ENCODE measurements around the gene MGAT1. TPM values are rescaled to one million over a fixed set of nuclear protein-coding genes. Genes with fewer than 3 reads are reported as not detected.

The MGAT1 gene
- total RNA-seq, 3 donors from 2014 or later: 89.8 to 117 (median 104) TPM

DNA sequence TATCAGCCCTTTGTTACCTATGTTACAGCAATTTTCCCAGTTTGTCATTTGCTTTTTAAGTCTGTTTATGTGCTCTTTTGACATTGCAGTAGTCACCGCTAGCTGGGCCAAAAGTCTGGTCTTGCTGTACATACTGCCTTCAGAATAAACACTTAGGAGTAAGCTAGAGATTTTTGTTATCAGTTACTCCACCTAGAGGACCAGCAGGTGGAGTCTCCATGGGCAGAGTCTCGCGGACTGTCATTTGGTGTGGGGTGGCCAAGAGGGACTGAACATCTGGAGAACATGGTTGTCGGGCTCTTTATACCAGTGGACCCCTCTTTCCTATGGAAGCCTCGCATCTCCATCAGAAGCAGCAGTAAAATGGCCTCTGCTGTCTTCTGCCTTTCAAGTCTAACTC lies 10.8 kb upstream of the MGAT1 start:
- TF ChIP-seq, protein P1, sequence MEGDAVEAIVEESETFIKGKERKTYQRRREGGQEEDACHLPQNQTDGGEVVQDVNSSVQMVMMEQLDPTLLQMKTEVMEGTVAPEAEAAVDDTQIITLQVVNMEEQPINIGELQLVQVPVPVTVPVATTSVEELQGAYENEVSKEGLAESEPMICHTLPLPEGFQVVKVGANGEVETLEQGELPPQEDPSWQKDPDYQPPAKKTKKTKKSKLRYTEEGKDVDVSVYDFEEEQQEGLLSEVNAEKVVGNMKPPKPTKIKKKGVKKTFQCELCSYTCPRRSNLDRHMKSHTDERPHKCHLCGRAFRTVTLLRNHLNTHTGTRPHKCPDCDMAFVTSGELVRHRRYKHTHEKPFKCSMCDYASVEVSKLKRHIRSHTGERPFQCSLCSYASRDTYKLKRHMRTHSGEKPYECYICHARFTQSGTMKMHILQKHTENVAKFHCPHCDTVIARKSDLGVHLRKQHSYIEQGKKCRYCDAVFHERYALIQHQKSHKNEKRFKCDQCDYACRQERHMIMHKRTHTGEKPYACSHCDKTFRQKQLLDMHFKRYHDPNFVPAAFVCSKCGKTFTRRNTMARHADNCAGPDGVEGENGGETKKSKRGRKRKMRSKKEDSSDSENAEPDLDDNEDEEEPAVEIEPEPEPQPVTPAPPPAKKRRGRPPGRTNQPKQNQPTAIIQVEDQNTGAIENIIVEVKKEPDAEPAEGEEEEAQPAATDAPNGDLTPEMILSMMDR (IDR thresholded peaks at IDR 0.05): no peak
- Histone ChIP-seq H3K4me1 (ENCODE audit: low read depth) (peaks cover 24% of the 10 kb centered on the region), H3K9me3 (no peaks in the 10 kb centered on the region), H3K4me3 (no peak overlapping the region), H3K36me3 (ENCODE audit: low read depth) (no peaks in the 10 kb centered on the region)
- intact Hi-C loops (cut with DNase I, micrococcal nuclease): no loop called here
- peak in 1 of 3 donors; percentile 24 for DNase-seq
- ATAC-seq: no peak

DNA sequence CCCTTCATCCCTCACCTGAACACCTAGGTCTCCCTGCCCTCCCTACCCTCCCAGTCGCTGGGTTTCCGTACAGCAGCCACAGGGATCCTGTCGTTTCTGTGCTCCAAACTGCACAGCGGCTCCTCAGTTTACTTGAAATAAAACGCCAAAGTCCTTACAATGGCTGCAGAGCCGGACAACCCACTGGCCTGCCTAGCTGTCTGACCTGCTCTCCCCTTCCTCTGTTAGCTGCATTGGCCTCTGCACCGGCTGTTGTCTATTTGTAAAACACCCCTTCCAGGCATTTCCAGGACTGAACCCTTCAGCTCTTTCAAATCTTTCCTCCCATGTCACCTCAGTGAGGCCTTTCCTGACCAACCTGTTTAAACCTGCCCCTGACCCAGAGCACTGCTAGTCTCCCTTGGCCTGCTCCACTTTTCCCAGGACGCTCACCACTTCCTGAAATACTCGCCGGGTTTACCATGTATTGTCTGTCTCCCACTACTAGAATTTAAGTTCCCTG lies 9.1 kb upstream of the MGAT1 start:
- peak in 1 of 3 donors; percentile 38 for DNase-seq

DNA sequence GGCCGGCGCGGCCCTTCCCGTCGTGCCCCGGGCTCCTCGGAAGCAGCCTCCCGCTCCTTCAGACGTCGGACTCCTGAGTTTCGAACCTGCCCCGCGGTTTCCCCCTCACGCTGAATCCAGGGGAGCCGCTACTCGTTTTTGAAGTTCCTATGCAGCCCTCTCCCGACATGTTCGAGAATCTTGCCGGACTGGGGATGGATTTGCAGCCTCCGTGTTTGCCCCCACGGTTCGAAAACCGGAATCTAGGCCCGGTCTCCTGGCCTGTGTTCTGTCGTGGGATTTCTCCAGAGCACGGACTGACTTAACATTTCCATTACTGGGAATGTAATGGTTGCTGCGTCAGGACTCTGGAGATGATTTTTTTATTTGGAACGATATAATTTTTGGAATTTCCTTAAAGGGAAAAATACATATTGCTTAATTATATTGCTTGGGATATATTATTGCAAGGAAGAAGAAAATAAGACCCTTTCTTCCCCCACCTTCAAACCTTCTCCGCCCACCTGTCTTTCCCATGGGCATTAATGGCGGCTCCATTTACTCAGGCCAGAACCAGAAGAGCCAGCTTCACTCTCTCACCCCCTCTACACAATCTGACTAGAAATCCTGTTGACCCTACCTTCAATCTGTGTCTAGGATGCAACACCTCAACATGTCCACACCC lies 8.5 kb upstream of the MGAT1 start:
- intact Hi-C loops (cut with DNase I, micrococcal nuclease): no loop called here
- no peaks in the 10 kb centered on the region for H3K9me3 ChIP-seq
- H3K36me3 ChIP-seq (ENCODE audit: low read depth): no peaks in the 10 kb centered on the region
- TF ChIP-seq, protein P1 (IDR thresholded peaks at IDR 0.05): no peak
- H3K4me3 ChIP-seq: peak overlapping the region; percentile 23
- ATAC-seq: no peak
- peaks cover 45% of the 10 kb centered on the region for H3K4me1 ChIP-seq (ENCODE audit: low read depth)
- DNase-seq: no peak

More for the DNA sequence above, 9.1 kb upstream of the MGAT1 start:
- intact Hi-C loops (cut with DNase I, micrococcal nuclease): no loop called here
- TF ChIP-seq, protein P1 (IDR thresholded peaks at IDR 0.05): no peak
- H3K4me1 ChIP-seq (ENCODE audit: low read depth): peaks cover 42% of the 10 kb centered on the region
- ATAC-seq: no peak
- no peaks in the 10 kb centered on the region for H3K9me3 ChIP-seq
- H3K36me3 ChIP-seq (ENCODE audit: low read depth): no peaks in the 10 kb centered on the region
- no peak overlapping the region for H3K4me3 ChIP-seq

DNA sequence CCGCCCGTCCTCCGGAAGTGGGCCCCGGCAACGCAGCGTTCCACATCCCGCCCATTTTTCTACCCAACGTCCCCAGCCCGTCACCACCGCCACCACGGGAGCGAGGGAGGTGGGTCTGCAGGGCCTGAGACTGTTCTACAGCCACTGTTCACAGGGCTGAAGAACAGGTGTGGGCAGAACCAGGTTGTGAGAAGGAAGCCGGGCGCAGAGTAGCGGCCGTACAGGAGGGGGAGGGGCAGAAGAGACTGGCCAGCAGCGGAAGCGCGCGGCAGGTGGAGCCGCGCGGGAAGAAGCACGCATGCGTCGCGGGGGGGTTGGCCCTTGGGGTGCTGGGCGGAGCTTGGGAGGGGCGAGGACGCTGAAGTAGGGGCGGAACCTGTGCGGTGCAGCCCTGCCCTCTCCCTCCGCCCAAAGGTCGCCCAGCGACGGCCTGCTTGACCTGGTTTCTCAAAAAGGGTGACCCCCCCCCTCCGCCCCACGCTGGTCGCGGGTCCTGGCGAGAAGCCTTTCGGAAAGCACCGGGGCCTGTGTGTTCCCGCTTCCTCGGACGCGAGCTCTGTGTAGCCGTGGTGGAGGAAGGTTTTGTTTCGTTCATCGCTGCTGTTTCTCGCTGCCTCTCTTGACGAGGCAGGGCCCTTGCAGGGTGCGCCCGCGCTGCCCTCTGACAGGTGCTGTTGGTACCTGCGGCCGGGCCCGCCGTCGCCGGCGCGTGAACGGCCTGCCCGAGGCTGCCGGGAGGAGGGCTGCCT lies 7.8 kb upstream of the MGAT1 start:
- H3K4me3 ChIP-seq: peak overlapping the region; percentile 23
- intact Hi-C loops (cut with DNase I, micrococcal nuclease): no loop called here
- peaks cover 51% of the 10 kb centered on the region for H3K4me1 ChIP-seq (ENCODE audit: low read depth)
- TF ChIP-seq, protein P1 (IDR thresholded peaks at IDR 0.05): no peak
- DNase-seq (peak; percentile 98 to 99 (median 99)), ATAC-seq (peak; percentile 91)
- no peaks in the 10 kb centered on the region for H3K9me3 ChIP-seq
- no peaks in the 10 kb centered on the region for H3K36me3 ChIP-seq (ENCODE audit: low read depth)

DNA sequence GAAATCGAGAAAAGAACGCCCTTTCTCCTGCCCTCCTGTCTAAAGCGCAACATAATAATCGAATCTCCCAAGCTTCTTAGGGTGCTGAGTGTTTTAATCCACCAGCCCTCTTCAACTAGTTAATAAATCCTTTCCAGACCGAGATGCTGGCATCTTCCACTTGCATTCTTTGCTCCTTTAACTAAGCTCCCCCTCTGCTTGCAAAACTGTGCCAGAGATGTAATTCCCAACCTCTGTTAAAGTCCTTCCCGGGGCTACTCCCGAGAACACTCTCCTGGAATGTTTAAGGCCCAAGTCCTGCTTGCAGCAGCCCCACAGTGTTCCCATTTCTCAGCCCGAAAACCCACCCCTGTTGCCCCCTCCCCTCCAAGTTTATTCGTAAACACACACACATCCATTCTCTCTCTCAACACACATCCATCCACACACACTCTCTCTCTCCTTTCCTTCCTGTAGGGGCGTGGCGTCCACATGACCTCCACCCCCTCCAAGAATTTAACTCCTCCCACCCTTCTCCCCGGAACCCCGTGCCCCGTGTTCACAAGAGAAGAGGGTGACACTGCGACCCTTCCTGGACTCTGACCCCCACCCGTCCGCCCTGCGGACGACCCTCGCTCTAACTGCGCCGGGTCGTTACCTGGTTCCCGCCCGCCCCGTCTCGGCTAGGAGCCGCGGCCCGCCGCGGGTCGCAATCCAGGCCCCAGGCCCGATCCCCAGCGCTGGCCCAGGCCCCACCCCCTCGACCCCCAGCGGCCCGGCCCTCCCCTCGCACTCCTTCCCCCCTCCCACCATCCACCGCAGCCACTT lies 7.0 kb upstream of the MGAT1 start:
- intact Hi-C loops (cut with DNase I, micrococcal nuclease): loop anchor here in 1 of 2 donors (10.0 kb wide), 1 partner anchor 55 kb away; the partner anchor contains the start of gene ZFP62
- Histone ChIP-seq H3K9me3 (no peaks in the 10 kb centered on the region), H3K4me3 (peak overlapping the region; percentile 23), H3K36me3 (ENCODE audit: low read depth) (no peaks in the 10 kb centered on the region), H3K4me1 (ENCODE audit: low read depth) (peaks cover 51% of the 10 kb centered on the region)
- ATAC-seq (peak; percentile 87), DNase-seq (peak in 2 of 3 donors; percentile 91 to 92)
- TF ChIP-seq, protein P1 (IDR thresholded peaks at IDR 0.05): no peak
